Left cardiac atrium (tissue), 4 donors: ENCODE results near the gene MED22. TPM values are rescaled to one million over a fixed set of nuclear protein-coding genes. Genes with fewer than 3 reads are reported as not detected.
A peak's percentile ranks its signal among the peaks of the same experiment; 100 is the strongest.
"Not testable (repeated sequence)": the region's sequence is repeated elsewhere in the genome, so short reads cannot be mapped to it uniquely, and the experiment has no call there.

Source experiments
- ATAC-seq, 2 donors: fragments of 200-7000 bp; cut with Tn5 transposase; one replicate each; pipeline ENCODE4 v1.9.1; 2020; ENCODE audit warnings: mild to moderate bottlenecking in 2 of 2, moderate library complexity in 2 of 2
- DNase-seq: peaks from one replicate; pipeline ENCODE4 v3.0.0-alpha.2; 2020
- intact Hi-C, 2 donors: fragments of 100-400 bp; cut with DNase I; formaldehyde crosslinking; loops; one replicate each; pipeline versions ENCODE4 v1.14.1 to v1.15.1; 2022 to 2023
- total RNA-seq, 2 donors: library from RNA; stranded (reverse); fragmentation: NEBNext Ultra II Directional; extraction: Animal tissue kit (Norgen Biotek cat#: 25700); gene quantifications; one replicate each; pipeline ENCODE4 v1.2.1, GENCODE V29; 2021
- donor health status: DM: no; HTN: yes; CAD: no.
- donor health status: DM: no; HTN: yes; CAD: no; lungs with severe emphysema.
- donor health status: DM: yes; HTN: yes; CAD: no.
- donor health status: Dilated cardiomyopathy.

The MED22 gene
- total RNA-seq, 2 donors from 2014 or later, result 18.2 to 22.7 TPM

- intact Hi-C loops, result no loop called here
- DNase-seq (no peak), ATAC-seq (no peak)
Observed at GRCh38 chr9:133344071-133344470, 3.9 kb downstream of the MED22 start.

DNA sequence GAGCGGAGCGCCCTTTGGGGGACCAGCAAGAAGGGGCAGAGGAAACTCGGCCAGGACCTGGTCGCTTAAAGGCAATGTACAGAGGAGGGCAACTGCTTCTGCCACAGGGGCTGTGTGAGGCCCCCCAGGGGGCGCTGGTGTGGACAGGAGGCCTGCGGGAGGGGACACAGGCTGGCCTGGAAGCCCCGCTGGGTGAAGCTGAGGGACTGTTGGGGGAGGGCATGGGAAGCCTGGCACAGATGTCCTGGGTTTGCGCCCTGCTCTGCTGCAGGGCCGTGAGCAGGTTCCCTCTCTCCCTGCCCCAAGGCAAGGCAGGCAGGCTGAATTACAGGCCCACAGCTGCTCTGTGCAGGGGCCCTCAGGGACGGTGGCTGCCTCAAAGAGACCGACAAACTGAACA lies 5.4 kb downstream of the MED22 start:
- no peak for DNase-seq
- no peak for ATAC-seq

DNA sequence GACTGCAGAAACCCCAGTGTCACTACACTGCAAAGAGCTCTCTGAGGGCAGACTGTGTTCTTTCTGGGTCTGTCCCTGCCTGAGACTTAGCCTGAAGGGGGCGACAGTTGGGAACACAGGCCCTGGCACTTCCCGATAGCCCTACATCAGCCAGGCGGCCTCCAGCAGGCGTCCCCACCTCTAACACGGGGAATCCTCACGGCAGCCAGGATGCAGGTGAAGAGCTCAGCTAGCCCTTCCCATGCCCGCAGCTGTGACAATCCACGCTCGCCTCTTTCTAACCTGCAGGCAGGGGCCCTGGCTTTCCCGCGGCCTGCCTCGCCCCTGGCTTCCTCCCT lies 5.9 kb downstream of the MED22 start:
- no peak for DNase-seq
- intact Hi-C loops, result no loop called here
- ATAC-seq, result no peak

More for the DNA sequence above, 5.4 kb downstream of the MED22 start:
- intact Hi-C loops, result no loop called here

- peak; percentile 45 to 56 for ATAC-seq
- DNase-seq, result peak; percentile 49
- intact Hi-C loops, result no loop called here
Observed at GRCh38 chr9:133341369-133342068, 6.4 kb downstream of the MED22 start.

GRCh38 chr9:133340916-133341315 lies 7.0 kb downstream of the MED22 start:
- ATAC-seq (no peak), DNase-seq (no peak)
- intact Hi-C loops, result no loop called here

DNA sequence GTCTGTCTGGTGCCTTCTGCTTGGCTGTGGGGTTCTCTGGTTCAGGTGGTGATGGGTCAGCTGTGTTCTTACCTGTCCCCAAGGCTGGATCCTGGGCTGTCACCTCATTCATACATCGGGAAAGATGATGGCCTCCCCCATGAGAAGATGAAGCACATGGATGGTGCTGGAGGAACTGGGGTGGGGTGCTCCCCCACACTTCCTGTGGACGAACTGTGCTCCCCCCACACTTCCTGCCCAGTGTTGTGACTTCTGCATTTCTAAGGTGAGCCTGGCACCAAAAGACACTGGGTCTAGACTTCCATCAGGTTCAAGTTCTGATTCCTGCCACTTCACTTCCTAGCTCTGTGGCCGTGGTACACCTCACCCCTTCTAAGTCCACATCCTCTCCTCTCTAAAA lies 7.7 kb downstream of the MED22 start:
- DNase-seq (no peak), ATAC-seq (no peak)
- intact Hi-C loops, result no loop called here

DNA sequence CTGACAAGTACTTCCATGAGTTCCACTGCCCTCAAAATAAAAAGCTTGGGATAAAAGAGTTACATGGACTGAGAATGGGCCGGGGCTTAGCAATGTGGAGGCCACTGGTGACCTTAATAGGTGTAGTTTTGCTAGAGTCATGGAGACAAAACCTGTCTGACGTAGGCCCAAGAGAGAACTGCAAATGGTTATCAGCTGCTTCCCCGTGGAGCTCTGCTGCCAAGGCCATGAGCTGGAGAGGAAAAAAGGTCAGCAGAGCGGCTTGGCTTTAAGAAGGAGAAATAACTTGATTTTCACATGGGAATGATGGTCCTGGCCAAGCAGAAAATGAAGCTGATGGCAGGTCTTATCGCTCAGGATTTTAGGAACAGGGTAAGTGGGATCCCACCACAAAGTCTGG lies 8.3 kb downstream of the MED22 start:
- intact Hi-C loops, result no loop called here
- DNase-seq (no peak), ATAC-seq (no peak)

DNA sequence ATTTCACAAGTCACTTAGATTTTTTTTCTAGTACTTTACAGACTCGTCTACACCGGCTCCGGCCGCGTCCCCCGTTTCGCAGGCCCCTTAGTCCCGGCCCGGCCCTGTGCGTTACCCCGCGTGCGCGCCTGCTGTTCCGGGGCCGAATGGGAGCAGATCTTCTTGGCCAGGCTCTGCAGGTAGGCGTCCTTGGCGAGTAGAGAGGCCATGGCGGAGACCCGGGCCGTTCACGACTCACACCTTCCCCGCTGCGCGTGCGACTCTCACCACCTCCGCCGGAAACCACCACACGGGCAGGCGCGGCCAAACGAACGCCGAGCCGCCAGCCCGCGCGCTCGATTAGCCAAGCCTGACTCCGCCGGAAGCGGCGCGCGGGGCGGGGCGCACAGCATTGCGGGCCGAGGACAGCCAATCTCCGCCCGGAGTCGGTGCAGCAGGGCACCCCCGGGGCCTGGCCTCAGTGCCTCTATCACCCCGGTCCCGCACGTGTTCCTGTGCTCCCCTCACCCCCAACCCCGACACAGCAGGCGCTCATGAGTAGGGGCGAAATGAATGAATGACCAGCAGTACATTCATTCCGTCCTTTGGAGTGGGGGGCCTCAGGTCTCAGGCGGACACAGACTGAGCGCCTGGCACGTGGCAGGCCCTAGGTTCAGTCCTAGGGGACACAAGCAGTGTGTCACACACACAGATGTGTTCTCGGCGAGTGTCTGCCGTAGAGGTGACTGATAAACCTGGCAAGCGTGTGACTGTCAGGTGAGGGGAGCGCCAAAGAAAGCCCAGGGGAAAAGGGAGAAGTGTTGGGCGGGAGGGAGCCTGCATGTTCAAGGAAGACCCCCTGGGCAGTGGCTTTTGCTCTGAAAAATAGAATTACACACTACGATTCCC lies 11.8 kb downstream of the MED22 start, which contains the start of gene SURF6:
TSS of gene SURF6 (minus strand) at position 265 of the 888 bp plus-strand sequence. CDS start at position 209, 56 bp downstream.
- intact Hi-C loops, result no loop called here
- DNase-seq, result peak; percentile 95
- ATAC-seq, result peak; percentile 96

DNA sequence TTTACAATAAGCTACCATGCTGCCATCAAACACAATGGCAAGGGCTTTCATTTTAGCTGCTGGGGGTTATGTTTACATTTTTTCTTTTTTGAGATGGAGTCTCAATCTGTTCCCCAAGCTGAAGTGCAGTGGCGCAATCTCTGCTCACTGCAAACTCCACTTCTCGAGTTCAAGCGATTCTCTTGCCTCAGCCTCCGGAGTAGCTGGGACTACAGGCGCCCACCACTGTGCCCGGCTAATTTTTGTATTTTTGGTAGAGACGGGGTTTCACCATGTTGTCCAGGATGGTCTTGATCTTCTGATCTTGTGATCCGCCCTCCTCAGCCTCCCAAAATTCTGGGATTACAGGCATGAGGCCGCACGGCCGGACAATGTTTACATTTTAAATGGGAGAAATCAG lies 13.0 kb downstream of the MED22 start:
- intact Hi-C loops, DNase-seq, ATAC-seq: not testable (repeated sequence)

- intact Hi-C loops, result no loop called here
- DNase-seq (no peak), ATAC-seq (no peak)
Observed at GRCh38 chr9:133334161-133334560, 13.8 kb downstream of the MED22 start.

- ATAC-seq (no peak), DNase-seq (no peak)
- intact Hi-C loops, result no loop called here
Observed at GRCh38 chr9:133333566-133333965, 14.4 kb downstream of the MED22 start.

GRCh38 chr9:133333011-133333410 lies 14.9 kb downstream of the MED22 start:
- ATAC-seq (no peak), DNase-seq (no peak)
- intact Hi-C loops, result no loop called here

DNA sequence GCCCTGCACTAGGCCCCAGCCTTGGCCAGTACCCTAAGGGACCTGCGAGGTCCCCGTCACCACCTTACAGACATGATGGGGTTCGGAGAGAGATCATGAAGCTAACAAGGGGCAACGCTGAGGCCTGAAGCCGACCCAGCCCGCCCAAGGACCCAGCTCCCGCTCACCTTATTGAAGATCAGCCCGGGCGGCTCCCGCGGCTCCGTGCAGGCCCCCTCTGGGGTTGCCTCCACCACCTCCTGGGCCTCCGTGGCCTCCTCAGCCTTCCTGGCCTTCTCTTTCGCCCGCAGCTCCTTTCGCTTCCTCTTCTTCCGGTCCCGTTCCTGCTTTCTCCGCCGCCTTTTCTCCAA lies 15.6 kb downstream of the MED22 start:
- ATAC-seq (no peak), DNase-seq (no peak)
- intact Hi-C loops, result no loop called here

DNA sequence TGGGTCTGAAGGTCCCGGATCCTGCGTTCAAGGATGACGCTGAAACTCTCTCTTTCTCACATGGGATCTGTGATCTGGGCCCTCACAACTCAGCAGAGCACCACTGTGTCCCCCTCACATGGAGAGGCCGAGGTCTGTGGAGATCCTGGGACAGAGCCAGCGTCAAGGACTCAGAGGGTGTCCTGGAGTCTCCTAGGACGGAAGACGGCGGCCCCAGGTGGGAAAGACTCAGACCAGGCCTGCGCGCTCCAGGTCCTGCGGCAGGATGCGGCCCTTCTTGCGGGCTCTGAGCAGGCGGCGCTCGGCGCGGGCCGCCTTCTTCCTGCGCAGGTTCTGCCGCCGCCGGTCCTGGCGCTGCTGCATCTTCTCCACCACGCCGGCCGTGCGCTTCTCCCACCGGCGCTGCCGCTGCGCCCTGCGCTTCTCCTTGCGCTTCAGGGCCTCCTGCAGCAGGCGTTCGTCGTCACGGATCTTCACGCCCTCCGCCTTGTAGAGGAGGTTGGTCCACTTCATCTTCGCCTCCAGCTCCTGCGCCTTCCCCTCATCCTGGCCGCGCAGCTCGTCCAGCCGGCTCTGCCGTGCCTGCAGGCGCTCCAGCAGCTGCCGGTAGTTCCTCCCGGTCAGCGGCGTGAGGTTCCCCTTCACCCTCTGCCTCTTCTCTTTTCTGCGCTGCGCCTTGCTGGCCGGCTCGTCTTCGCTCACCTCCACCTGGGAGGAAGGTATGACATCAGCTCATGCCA lies 16.1 kb downstream of the MED22 start:
- DNase-seq (no peak), ATAC-seq (no peak)
- intact Hi-C loops, result no loop called here

- ATAC-seq, result no peak
- intact Hi-C loops, result no loop called here
- no peak for DNase-seq
Observed at GRCh38 chr9:133331221-133331620, 16.7 kb downstream of the MED22 start.

DNA sequence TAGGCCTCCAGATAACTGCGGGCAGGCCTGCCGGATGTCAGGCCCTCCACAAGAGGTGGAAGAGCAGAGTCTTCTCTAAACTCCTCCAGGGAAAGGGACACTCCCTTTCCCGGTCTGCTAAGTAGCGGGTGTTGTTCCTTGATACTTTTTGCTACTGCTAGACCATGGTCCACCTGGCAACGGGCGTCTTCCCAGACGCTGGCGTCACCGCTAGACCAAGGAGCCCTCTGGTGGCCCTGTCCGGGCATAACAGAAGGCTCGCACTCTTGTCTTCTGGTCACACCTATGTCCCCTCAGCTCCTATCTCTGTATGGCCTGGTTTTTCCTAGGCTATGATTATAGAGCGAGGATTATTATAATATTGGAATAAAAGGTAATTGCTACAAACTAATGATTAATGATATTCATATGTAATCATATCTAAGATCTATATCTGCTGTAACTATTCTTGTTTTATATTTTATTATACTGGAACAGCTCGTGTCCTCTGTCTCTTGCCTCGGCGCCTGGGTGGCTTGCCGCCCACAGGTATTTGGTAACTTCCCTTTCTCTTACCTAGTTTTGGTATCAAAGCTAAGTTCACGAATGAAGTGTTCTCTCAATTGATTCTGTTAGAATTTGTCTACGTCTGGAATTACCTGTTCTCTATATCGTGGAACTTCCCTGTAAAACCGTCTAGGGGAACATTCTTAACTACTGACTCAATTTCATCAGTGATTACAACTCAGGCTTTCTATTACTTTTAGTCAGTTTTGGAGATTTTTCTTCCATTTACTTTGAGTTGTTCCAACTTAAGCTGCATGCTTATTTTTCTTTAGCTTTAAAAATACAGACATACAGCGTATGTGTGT lies 18.4 kb downstream of the MED22 start:
- ATAC-seq, DNase-seq: not testable (repeated sequence)
- intact Hi-C loops, result loop anchor here (5.0 kb wide), 1 partner anchor 142 kb away; no protein-coding TSS in a partner anchor

DNA sequence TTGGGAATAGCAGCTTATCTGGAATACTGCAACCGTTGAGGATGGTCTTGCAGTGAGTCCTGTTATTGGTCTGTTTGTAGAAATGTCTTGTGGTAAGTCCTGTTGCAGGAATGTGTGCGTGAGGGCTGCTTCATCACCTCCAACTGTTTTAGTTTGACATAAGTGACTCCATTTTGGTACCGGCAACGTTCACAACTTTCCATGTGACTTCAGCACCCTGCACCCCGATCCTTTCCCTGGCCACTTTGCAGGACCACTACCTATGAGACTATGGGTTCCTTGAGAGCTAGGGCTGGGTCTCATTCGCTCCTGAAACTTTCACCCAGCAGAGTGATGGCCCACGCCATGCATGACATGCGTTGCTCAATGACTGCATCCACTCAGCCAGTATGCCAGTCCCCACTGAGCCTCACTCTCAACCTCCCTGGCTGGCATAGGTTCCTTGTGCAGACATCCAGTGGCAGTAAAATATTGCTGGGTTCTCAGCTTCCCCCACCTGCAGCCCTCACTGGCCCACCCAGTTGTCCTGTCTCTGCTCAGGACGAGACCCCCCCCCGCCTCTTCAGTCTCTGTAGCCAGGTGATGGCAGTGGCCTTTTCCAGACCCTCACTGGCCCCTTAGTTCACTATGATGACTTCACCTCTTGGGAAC lies 20.0 kb downstream of the MED22 start:
- intact Hi-C loops, result loop anchor here (5.0 kb wide), 1 partner anchor 141 kb away; no protein-coding TSS in a partner anchor
- DNase-seq (no peak), ATAC-seq (no peak)

- not testable (repeated sequence) for ATAC-seq, DNase-seq
- intact Hi-C loops, result loop anchor here (5.0 kb wide), 1 partner anchor 140 kb away; no protein-coding TSS in a partner anchor
Observed at GRCh38 chr9:133327021-133327420, 20.9 kb downstream of the MED22 start.
